ENCODE results near the gene LEF1.

- TF ChIP-seq SIN3A (IDR thresholded peaks at IDR 0.05; ENCODE audit: borderline replicate concordance, insufficient read depth, low read length) (no peak), REST (IDR thresholded peaks at IDR 0.05; ENCODE audit: insufficient read depth in 1 of 2, low read depth in 2 of 2, low read length in 2 of 2) (no peak), POLR2AphosphoS5 (IDR thresholded peaks at IDR 0.05; ENCODE audit: low read depth, low read length) (no peak), TAF1 (IDR thresholded peaks at IDR 0.05; ENCODE audit: borderline replicate concordance, insufficient read depth, low read length) (no peak)
Observed at GRCh38 chr4:108111781-108112180, 57.0 kb downstream of the LEF1 start.

Measured in PFSK-1 (cell line).